Subcutaneous abdominal adipose tissue (tissue), 5 donors: Measurements from ENCODE around the gene CDKL5.

Experiments
- H3K27ac ChIP-seq: one replicate; pipeline ENCODE4 v1.7.0; 2013; ENCODE audit warnings: low read depth, mild to moderate bottlenecking, inconsistent platforms, low read length, moderate library complexity
- H3K27me3 ChIP-seq, 5 donors: one replicate each; pipeline ENCODE4 v1.7.0; 2013; ENCODE audit warnings: low read length in 5 of 5, inconsistent platforms in 1 of 5; ENCODE audit not compliant: control insufficient read depth in 5 of 5, insufficient read depth in 4 of 5
- H3K36me3 ChIP-seq, 5 donors: one replicate each; pipeline ENCODE4 v1.7.0; 2013; ENCODE audit warnings: low read length in 5 of 5; ENCODE audit not compliant: control insufficient read depth in 5 of 5, insufficient read depth in 5 of 5
- H3K4me1 ChIP-seq, 5 donors: one replicate each; pipeline ENCODE4 v1.7.0; 2013; ENCODE audit warnings: low read length in 5 of 5, mild to moderate bottlenecking in 3 of 5, moderate library complexity in 1 of 5; ENCODE audit not compliant: control insufficient read depth in 5 of 5, insufficient read depth in 5 of 5
- H3K4me3 ChIP-seq, 5 donors: one replicate each; pipeline ENCODE4 v1.7.0; 2013; ENCODE audit warnings: low read length in 5 of 5, low read depth in 1 of 5
- H3K9ac ChIP-seq, 5 donors: one replicate each; pipeline ENCODE4 v1.7.0; 2013; ENCODE audit warnings: low read length in 5 of 5, mild to moderate bottlenecking in 4 of 5, moderate library complexity in 3 of 5
- H3K9me3 ChIP-seq, 5 donors: one replicate each; pipeline ENCODE4 v1.7.0; 2013; ENCODE audit warnings: low read length in 5 of 5; ENCODE audit not compliant: control insufficient read depth in 5 of 5
- donor health status: healthy.
- donor health status: healthy.
- donor health status: healthy.
- donor health status: healthy.
- donor health status: healthy.

Gene CDKL5

GRCh38 chrX:18650662-18651061, 225.3 kb downstream of the CDKL5 start:
- H3K4me3 ChIP-seq, result no peak overlapping the region
- H3K36me3 ChIP-seq, result no peaks in the 10 kb centered on the region
- no peak overlapping the region for H3K9ac ChIP-seq
- no peak overlapping the region for H3K27ac ChIP-seq
- no peaks in the 10 kb centered on the region for H3K9me3 ChIP-seq
- peaks cover 0 to 8% (median 6%) of the 10 kb centered on the region in 5 donors for H3K27me3 ChIP-seq
- peaks cover 0 to 4% (median 0%) of the 10 kb centered on the region in 5 donors for H3K4me1 ChIP-seq

GRCh38 chrX:18652636-18653035, 227.2 kb downstream of the CDKL5 start:
- no peaks in the 10 kb centered on the region for H3K9me3 ChIP-seq
- H3K27ac ChIP-seq, result no peak overlapping the region
- H3K36me3 ChIP-seq, result no peaks in the 10 kb centered on the region
- H3K4me3 ChIP-seq, result no peak overlapping the region
- H3K9ac ChIP-seq, result no peak overlapping the region
- peaks cover 0 to 5% (median 3%) of the 10 kb centered on the region in 5 donors for H3K27me3 ChIP-seq
- H3K4me1 ChIP-seq, result peaks cover 0 to 4% (median 0%) of the 10 kb centered on the region in 5 donors

GRCh38 chrX:18654875-18655836, 229.7 kb downstream of the CDKL5 start:
- Histone ChIP-seq H3K9ac (no peak overlapping the region), H3K36me3 (no peaks in the 10 kb centered on the region), H3K27me3 (peaks cover 0 to 4% (median 0%) of the 10 kb centered on the region in 5 donors), H3K9me3 (no peaks in the 10 kb centered on the region), H3K4me3 (no peak overlapping the region), H3K27ac (no peak overlapping the region), H3K4me1 (no peaks in the 10 kb centered on the region)

GRCh38 chrX:18661273-18661672, 235.9 kb downstream of the CDKL5 start:
- H3K9ac ChIP-seq, result no peak overlapping the region
- H3K4me1 ChIP-seq, result no peaks in the 10 kb centered on the region
- H3K4me3 ChIP-seq, result no peak overlapping the region
- no peaks in the 10 kb centered on the region for H3K36me3 ChIP-seq
- peaks cover 0 to under 1% (median 0%) of the 10 kb centered on the region in 5 donors for H3K27me3 ChIP-seq
- H3K27ac ChIP-seq, result no peak overlapping the region
- no peaks in the 10 kb centered on the region for H3K9me3 ChIP-seq

- H3K27me3 ChIP-seq, result peaks cover 0 to 4% (median 0%) of the 10 kb centered on the region in 5 donors
- H3K9ac ChIP-seq, result no peak overlapping the region
- H3K4me1 ChIP-seq, result no peaks in the 10 kb centered on the region
- no peak overlapping the region for H3K4me3 ChIP-seq
- H3K36me3 ChIP-seq, result no peaks in the 10 kb centered on the region
- no peaks in the 10 kb centered on the region for H3K9me3 ChIP-seq
- H3K27ac ChIP-seq, result no peak overlapping the region
Measured at GRCh38 chrX:18664947-18665346, 239.5 kb downstream of the CDKL5 start.

- no peaks in the 10 kb centered on the region for H3K9me3 ChIP-seq
- no peaks in the 10 kb centered on the region for H3K4me1 ChIP-seq
- H3K4me3 ChIP-seq, result no peak overlapping the region
- peaks cover 0 to 4% (median 0%) of the 10 kb centered on the region in 5 donors for H3K27me3 ChIP-seq
- H3K27ac ChIP-seq, result no peak overlapping the region
- H3K36me3 ChIP-seq, result no peaks in the 10 kb centered on the region
- no peak overlapping the region for H3K9ac ChIP-seq
Measured at GRCh38 chrX:18666614-18667013, 241.2 kb downstream of the CDKL5 start.

GRCh38 chrX:18668071-18668835, 242.8 kb downstream of the CDKL5 start:
- Histone ChIP-seq H3K9ac (no peak overlapping the region), H3K36me3 (no peaks in the 10 kb centered on the region), H3K4me3 (peak overlapping the region in 1 of 5 donors; percentile 13), H3K27ac (no peak overlapping the region), H3K27me3 (peaks cover 0 to 4% (median 0%) of the 10 kb centered on the region in 5 donors), H3K9me3 (no peaks in the 10 kb centered on the region), H3K4me1 (no peaks in the 10 kb centered on the region)

GRCh38 chrX:18672008-18672407, 246.6 kb downstream of the CDKL5 start, which contains the start of gene RS1:
RS1 (minus strand) TSS chrX:18672108; CDS start chrX:18672068, 40 bp downstream.
- no peak within 1 kb of the TSS for H3K9ac ChIP-seq

GRCh38 chrX:18674417-18674787, 249.0 kb downstream of the CDKL5 start:
- Histone ChIP-seq H3K4me3 (peak overlapping the region; percentile 40 to 74 (median 64)), H3K9ac (peak overlapping the region in 4 of 5 donors; percentile 45 to 85 (median 53)), H3K36me3 (no peaks in the 10 kb centered on the region), H3K9me3 (no peaks in the 10 kb centered on the region), H3K27ac (no peak overlapping the region), H3K4me1 (peaks cover 0 to 5% (median 0%) of the 10 kb centered on the region in 5 donors), H3K27me3 (no peaks in the 10 kb centered on the region)

More at GRCh38 chrX:18672008-18672407, 246.6 kb downstream of the CDKL5 start, which contains the start of gene RS1:
- Histone ChIP-seq H3K4me3 (no peak within 1 kb of the TSS), H3K27ac (no peak within 1 kb of the TSS), H3K4me1 (peaks cover 0 to 5% (median 0%) of the 10 kb centered on the region in 5 donors), H3K27me3 (peaks cover 0 to under 1% (median 0%) of the 10 kb centered on the region in 5 donors), H3K36me3 (no peaks in the 10 kb centered on the region), H3K9me3 (no peaks in the 10 kb centered on the region)
